Calu3 (cell line): ENCODE results near the gene CNN3. TPM values are rescaled to one million over a fixed set of nuclear protein-coding genes. Genes with fewer than 3 reads are reported as not detected.

Experiments used
- Bru-seq: library from RNA; stranded (reverse); fragments of 400-500 nt; gene quantifications from one replicate; lab custom pipeline; 2021; lab: Mats Ljungman, UMichigan
- BruChase-seq, 2 experiments: library from RNA; stranded (reverse); fragments of 400-500 nt; gene quantifications; one replicate each; lab custom pipeline; 2021; lab: Mats Ljungman, UMichigan
- BruUV-seq: library from RNA; stranded (reverse); fragments of 400-500 nt; replicated peaks from 2 replicates; lab custom pipeline; 2021; lab: Mats Ljungman, UMichigan
- CTCF ChIA-PET: fragments of 300-600 bp; sonication (Branson Sonifier 250); formaldehyde crosslinking; loops from one replicate; lab custom pipeline; 2022; ENCODE audit warnings: antibody characterized with exemption; lab: Charles Lee
- DNase-seq: peaks from one replicate; pipeline ENCODE4 v3.0.0; 2022
- H3K27ac Mint-ChIP-seq: one replicate; pipeline ENCODE4 v1.8.0; 2022; ENCODE audit warnings: mixed read lengths; ENCODE audit not compliant: unreplicated experiment
- H3K27me3 Mint-ChIP-seq: one replicate; pipeline ENCODE4 v1.8.0; 2022; ENCODE audit warnings: mixed read lengths; ENCODE audit not compliant: unreplicated experiment
- H3K36me3 Mint-ChIP-seq: one replicate; pipeline ENCODE4 v1.8.0; 2022; ENCODE audit warnings: mild to moderate bottlenecking, moderate library complexity, mixed read lengths; ENCODE audit not compliant: insufficient read depth, unreplicated experiment
- H3K4me1 Mint-ChIP-seq: one replicate; pipeline ENCODE4 v1.8.0; 2022; ENCODE audit warnings: mild to moderate bottlenecking, low read depth, mixed read lengths; ENCODE audit not compliant: unreplicated experiment
- H3K4me3 Mint-ChIP-seq: one replicate; pipeline ENCODE4 v1.8.0; 2022; ENCODE audit warnings: mild to moderate bottlenecking, low read depth, moderate library complexity, mixed read lengths; ENCODE audit not compliant: unreplicated experiment
- H3K9me3 Mint-ChIP-seq: one replicate; pipeline ENCODE4 v1.8.0; 2022; ENCODE audit warnings: low read depth, mixed read lengths; ENCODE audit not compliant: unreplicated experiment
- intact Hi-C: fragments of 100-400 bp; cut with micrococcal nuclease; formaldehyde crosslinking; loops from one replicate; pipeline ENCODE4 v1.10.0; 2022; ENCODE audit not compliant: unreplicated experiment
- long read RNA-seq: library from polyadenylated mRNA; stranded (forward); transcript quantifications from one replicate; pipeline ENCODE4 v2.0.0, GENCODE V29; 2022
- total RNA-seq: library from RNA; stranded (reverse); gene quantifications from 2 replicates; pipeline ENCODE4 v1.2.3, GENCODE V29; 2022
- TF ChIP-seq, protein P1 (sequence below): fragments of 200-600 bp; IDR thresholded peaks from one replicate; pipeline ENCODE4 v1.8.0; 2022; ENCODE audit warnings: antibody characterized with exemption; ENCODE audit not compliant: unreplicated experiment

The CNN3 gene
- 83.4 and 140 TPM in 2 replicates for total RNA-seq
- percentile 88 among the genes with signal in this experiment for Bru-seq, nascent RNA
- BruChase-seq, experiment 1, labeled RNA remaining after a 6-hour chase = percentile 92 among the genes with signal in this experiment
- BruChase-seq, experiment 2, labeled RNA remaining after a 2-hour chase = percentile 89 among the genes with signal in this experiment
- long read RNA-seq, transcript CNN3-201 (7 exons, 2,165 nt) = major isoform, 215 of 230 reads
- long read RNA-seq, partial matches to known transcripts = 1 of 230 reads
- long read RNA-seq, other reads (novel, unspliced or antisense) = 13 of 230 reads

DNA sequence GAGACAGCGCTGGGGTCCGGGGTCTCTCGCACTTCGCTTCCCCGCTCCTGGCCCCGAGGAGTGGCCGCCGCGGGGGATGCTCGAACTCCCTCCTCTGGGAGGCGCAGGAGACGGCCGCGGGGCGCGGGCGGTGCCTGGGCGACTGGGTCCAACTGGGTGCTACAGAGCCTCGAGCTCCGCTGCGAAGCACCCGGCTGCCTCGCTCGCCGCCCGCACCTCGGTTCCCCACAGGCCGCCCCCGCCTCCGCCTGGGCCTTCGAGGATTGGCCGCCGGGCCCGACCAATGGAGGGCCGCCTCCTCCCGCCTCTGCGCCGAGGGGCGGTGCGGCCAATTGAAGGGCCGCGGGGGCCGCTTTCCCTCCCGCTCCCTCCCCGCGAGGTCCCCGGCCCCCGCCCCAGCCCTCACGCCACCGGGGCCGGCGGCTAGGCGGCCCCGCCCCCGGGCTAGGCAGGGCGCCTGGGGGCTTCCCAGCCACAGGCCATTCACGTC lies at the start of gene CNN3:
CNN3 (minus strand) TSS at position 196 of the 490 bp plus-strand sequence. CDS start 216 bp downstream, outside the sequence.
- H3K4me1 Mint-ChIP-seq = peaks cover 51% of the 10 kb centered on the region
- intact Hi-C loops = loop anchor here (5.0 kb wide), 1 partner anchor 65 kb away; no protein-coding TSS in a partner anchor
- peak; percentile 95 for DNase-seq

DNA sequence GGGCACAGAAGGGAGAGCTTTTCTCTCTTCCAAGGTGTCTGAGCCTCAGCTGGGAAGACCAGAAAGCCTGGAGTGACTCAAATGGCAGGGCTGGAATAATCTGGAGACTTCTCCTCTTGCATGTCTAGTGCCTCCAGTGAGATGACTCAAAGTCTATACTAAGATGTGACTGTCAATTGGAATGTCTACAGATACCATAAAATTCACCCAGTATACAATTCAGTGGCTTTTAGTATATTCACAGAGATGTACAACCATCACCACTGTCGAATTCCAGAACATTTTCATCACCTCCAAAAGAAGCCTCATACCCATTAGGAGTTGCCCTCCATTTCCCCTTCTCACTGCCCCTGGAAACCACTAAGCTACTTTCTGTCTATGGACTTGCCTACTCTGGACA lies 47.9 kb upstream of the CNN3 start:
- CTCF ChIA-PET = no interaction called here
- TF ChIP-seq, protein P1, sequence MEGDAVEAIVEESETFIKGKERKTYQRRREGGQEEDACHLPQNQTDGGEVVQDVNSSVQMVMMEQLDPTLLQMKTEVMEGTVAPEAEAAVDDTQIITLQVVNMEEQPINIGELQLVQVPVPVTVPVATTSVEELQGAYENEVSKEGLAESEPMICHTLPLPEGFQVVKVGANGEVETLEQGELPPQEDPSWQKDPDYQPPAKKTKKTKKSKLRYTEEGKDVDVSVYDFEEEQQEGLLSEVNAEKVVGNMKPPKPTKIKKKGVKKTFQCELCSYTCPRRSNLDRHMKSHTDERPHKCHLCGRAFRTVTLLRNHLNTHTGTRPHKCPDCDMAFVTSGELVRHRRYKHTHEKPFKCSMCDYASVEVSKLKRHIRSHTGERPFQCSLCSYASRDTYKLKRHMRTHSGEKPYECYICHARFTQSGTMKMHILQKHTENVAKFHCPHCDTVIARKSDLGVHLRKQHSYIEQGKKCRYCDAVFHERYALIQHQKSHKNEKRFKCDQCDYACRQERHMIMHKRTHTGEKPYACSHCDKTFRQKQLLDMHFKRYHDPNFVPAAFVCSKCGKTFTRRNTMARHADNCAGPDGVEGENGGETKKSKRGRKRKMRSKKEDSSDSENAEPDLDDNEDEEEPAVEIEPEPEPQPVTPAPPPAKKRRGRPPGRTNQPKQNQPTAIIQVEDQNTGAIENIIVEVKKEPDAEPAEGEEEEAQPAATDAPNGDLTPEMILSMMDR = no peak
- no TSS peak for BruUV-seq

More for the DNA sequence above, at the start of gene CNN3:
- no TSS peak for BruUV-seq
- Mint-ChIP-seq H3K36me3 (peaks cover 49% of the 10 kb centered on the region), H3K4me3 (peak within 1 kb of the TSS; percentile 98), H3K27me3 (no peaks in the 10 kb centered on the region), H3K27ac (peak within 1 kb of the TSS; percentile 86), H3K9me3 (no peaks in the 10 kb centered on the region)
- TF ChIP-seq, protein P1 = no peak
- CTCF ChIA-PET = interaction anchor here (1.0 to 1.9 kb wide), 3 partner anchors 73 to 116 kb away, joined by 3 to 9 read pairs (median 6); no protein-coding TSS in a partner anchor

GRCh38 chr1:94974241-94974640 lies 47.3 kb upstream of the CNN3 start:
- TF ChIP-seq, protein P1 = no peak
- H3K4me1 Mint-ChIP-seq = no peaks in the 10 kb centered on the region
- DNase-seq = no peak
- CTCF ChIA-PET = interaction anchor here (0.7 kb wide), 1 partner anchor 34 kb away, joined by 3 read pairs; no protein-coding TSS in a partner anchor
- H3K9me3 Mint-ChIP-seq = no peaks in the 10 kb centered on the region
- intact Hi-C loops = no loop called here
- H3K36me3 Mint-ChIP-seq = no peaks in the 10 kb centered on the region
- H3K27ac Mint-ChIP-seq = no peak overlapping the region
- no TSS peak for BruUV-seq
- H3K4me3 Mint-ChIP-seq = no peak overlapping the region
- no peaks in the 10 kb centered on the region for H3K27me3 Mint-ChIP-seq

More for the DNA sequence above, 47.9 kb upstream of the CNN3 start:
- intact Hi-C loops = no loop called here
- H3K4me3 Mint-ChIP-seq = no peak overlapping the region
- no peak for DNase-seq
- H3K9me3 Mint-ChIP-seq = no peaks in the 10 kb centered on the region
- H3K36me3 Mint-ChIP-seq = no peaks in the 10 kb centered on the region
- no peak overlapping the region for H3K27ac Mint-ChIP-seq
- H3K27me3 Mint-ChIP-seq = no peaks in the 10 kb centered on the region
- no peaks in the 10 kb centered on the region for H3K4me1 Mint-ChIP-seq

DNA sequence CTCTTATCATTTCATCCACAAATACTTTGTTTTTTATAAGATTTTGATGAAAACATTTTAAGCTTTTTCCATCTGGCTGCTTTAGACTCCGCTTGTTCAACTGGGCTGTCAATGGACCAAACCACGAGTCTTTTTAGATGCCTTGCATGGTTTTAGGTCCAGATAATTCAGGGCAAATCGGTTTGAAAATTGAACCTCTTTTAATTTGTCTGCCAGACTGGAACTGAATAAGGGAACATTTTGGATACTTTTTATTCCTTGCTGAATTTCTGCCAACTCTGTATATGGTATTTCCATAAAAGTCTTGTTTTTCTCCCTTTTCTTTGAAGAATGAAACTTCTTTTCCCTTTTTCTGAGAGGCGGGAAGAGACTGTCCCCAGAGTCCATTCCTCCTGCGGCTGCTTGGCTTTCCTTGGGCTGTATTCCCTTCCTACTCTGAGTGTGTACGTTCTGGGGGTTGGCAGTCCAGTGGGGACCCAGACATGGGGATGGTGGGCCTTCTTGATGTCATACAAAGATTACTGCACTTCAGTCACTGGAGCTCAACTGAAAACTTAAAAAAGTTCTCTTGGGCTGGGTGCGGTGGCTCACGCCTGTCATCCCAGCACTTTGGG lies 46.5 kb upstream of the CNN3 start:
- no peaks in the 10 kb centered on the region for H3K36me3 Mint-ChIP-seq
- no peaks in the 10 kb centered on the region for H3K27me3 Mint-ChIP-seq
- no peak for DNase-seq
- no peaks in the 10 kb centered on the region for H3K9me3 Mint-ChIP-seq
- TF ChIP-seq, protein P1 = no peak
- H3K4me3 Mint-ChIP-seq = no peak overlapping the region
- BruUV-seq = no TSS peak
- H3K4me1 Mint-ChIP-seq = no peaks in the 10 kb centered on the region
- H3K27ac Mint-ChIP-seq = no peak overlapping the region
- CTCF ChIA-PET = no interaction called here
- intact Hi-C loops = no loop called here
